PC-9 (cell line): Measurements from ENCODE around the gene ARHGEF39. TPM values are rescaled to one million over a fixed set of nuclear protein-coding genes. Genes with fewer than 3 reads are reported as not detected.

Experiments
- BruUV-seq: library from RNA; stranded (reverse); fragments of 400-500 nt; replicated peaks from 2 replicates; lab custom pipeline; 2021; lab: Mats Ljungman, UMichigan
- CTCF ChIA-PET: fragments of 300-600 bp; sonication (Branson Sonifier 250); formaldehyde crosslinking; loops from one replicate; lab custom pipeline; 2022; ENCODE audit warnings: antibody characterized with exemption; lab: Charles Lee
- POLR2A ChIA-PET: fragments of 300-600 bp; sonication (Branson Sonifier 250); formaldehyde crosslinking; loops from one replicate; lab custom pipeline; 2022; ENCODE audit warnings: antibody characterized with exemption; ENCODE audit not compliant: unreplicated experiment; lab: Charles Lee
- DNase-seq, 2 experiments: peaks; one replicate each; pipeline versions ENCODE4 v3.0.0 to v3.0.0-alpha.2; 2015 to 2022; ENCODE audit warnings: mixed read lengths in 1 of 2
- H2AFZ ChIP-seq: fragments of 200-600 bp; sonication (generic); 2 replicates; pipeline ENCODE4 v1.8.1; 2017; ENCODE audit warnings: antibody characterized with exemption
- H3F3A ChIP-seq: fragments of 200-600 bp; sonication (generic); 2 replicates; pipeline ENCODE4 v1.8.1; 2017; ENCODE audit warnings: antibody characterized with exemption, mild to moderate bottlenecking, low read depth; ENCODE audit not compliant: insufficient read depth
- H3K27ac ChIP-seq: fragments of 200-600 bp; sonication (generic); 2 replicates; pipeline ENCODE4 v1.6.1; 2016; ENCODE audit warnings: mixed run types
- H3K27me3 ChIP-seq: fragments of 200-600 bp; sonication (generic); 2 replicates; pipeline ENCODE4 v1.6.1; 2016; ENCODE audit warnings: low read depth, mixed run types; ENCODE audit not compliant: insufficient read depth
- H3K36me3 ChIP-seq: fragments of 200-600 bp; sonication (generic); 2 replicates; pipeline ENCODE4 v1.6.1; 2016; ENCODE audit warnings: low read depth, mixed run types
- H3K4me1 ChIP-seq: fragments of 200-600 bp; sonication (generic); replicated peaks from 2 replicates; pipeline ENCODE4 v1.6.1; 2016; ENCODE audit warnings: mixed run types; ENCODE audit not compliant: insufficient read depth
- H3K4me2 ChIP-seq: fragments of 200-600 bp; sonication (generic); 2 replicates; pipeline ENCODE4 v1.6.1; 2017; ENCODE audit warnings: mixed run types
- H3K4me3 ChIP-seq: fragments of 200-600 bp; sonication (generic); 2 replicates; pipeline ENCODE4 v1.6.1; 2016; ENCODE audit warnings: mixed run types
- H3K79me2 ChIP-seq: fragments of 200-600 bp; sonication (generic); 2 replicates; pipeline ENCODE4 v1.6.1; 2017; ENCODE audit warnings: low read depth, mixed run types
- H3K9me2 ChIP-seq: fragments of 200-600 bp; sonication (generic); 2 replicates; pipeline ENCODE4 v1.8.1; 2017; ENCODE audit warnings: mild to moderate bottlenecking; ENCODE audit not compliant: insufficient read depth
- H3K9me3 ChIP-seq: fragments of 200-600 bp; sonication (generic); 2 replicates; pipeline ENCODE4 v1.8.1; 2016; ENCODE audit warnings: low read depth; ENCODE audit not compliant: insufficient read depth
- H4K20me1 ChIP-seq: fragments of 200-600 bp; sonication (generic); 2 replicates; pipeline ENCODE4 v1.8.1; 2017; ENCODE audit not compliant: insufficient read depth
- CTCF ChIP-seq: fragments of 200-600 bp; sonication (generic); conservative IDR thresholded peaks from 2 replicates; pipeline ENCODE4 v1.6.1; 2017; ENCODE audit warnings: mixed run types, antibody characterized with exemption, mild to moderate bottlenecking, moderate library complexity
- EZH2 ChIP-seq: fragments of 200-600 bp; sonication (generic); IDR thresholded peaks from 2 replicates; pipeline ENCODE4 v1.8.0; 2017; ENCODE audit warnings: antibody characterized with exemption, low read depth
- intact Hi-C: fragments of 100-400 bp; cut with micrococcal nuclease; formaldehyde crosslinking; loops from one replicate; pipeline ENCODE4 v1.10.0; 2022; ENCODE audit not compliant: unreplicated experiment
- total RNA-seq: library from RNA; stranded (reverse); gene quantifications from 2 replicates; pipeline ENCODE4 v1.2.3, GENCODE V29; 2021

The ARHGEF39 gene
- total RNA-seq, 1 experiment from 2014 or later = 15.6 TPM

- H3K9me2 ChIP-seq = no peaks in the 10 kb centered on the region
- H3K36me3 ChIP-seq = no peaks in the 10 kb centered on the region
- H3K4me1 ChIP-seq = peaks cover 26% of the 10 kb centered on the region
- peak within 1 kb of the TSS; percentile 78 for H2AFZ ChIP-seq
- ChIA-PET POLR2A (interaction anchor here (0.5 to 1.9 kb wide), 4 partner anchors 10 to 1010 kb away, joined by 3 to 28 read pairs (median 6); partner anchors contain the start of genes CREB3 and TLN1), CTCF (interaction anchor here (0.5 to 0.6 kb wide), 3 partner anchors 32 to 953 kb away, joined by 4 to 6 read pairs (median 6); partner anchors contain the start of gene TPM2)
- no peaks in the 10 kb centered on the region for H4K20me1 ChIP-seq
- no peaks in the 10 kb centered on the region for H3K27me3 ChIP-seq
- peak within 1 kb of the TSS; percentile 72 for H3K4me3 ChIP-seq
- BruUV-seq = no TSS peak
- H3K4me2 ChIP-seq = peak within 1 kb of the TSS; percentile 80
- no peaks in the 10 kb centered on the region for H3K9me3 ChIP-seq
- no peaks in the 10 kb centered on the region for H3K79me2 ChIP-seq
- peaks cover 28% of the 10 kb centered on the region; the same call in 1 of the 2 replicates for H3F3A ChIP-seq
- peak within 1 kb of the TSS; percentile 94 for H3K27ac ChIP-seq
- TF ChIP-seq EZH2 (no peak), CTCF (no peak; the same call in 1 of the 2 replicates)
- peak; percentile 91 for DNase-seq
- intact Hi-C loops = loop anchor here (1.0 to 5.0 kb wide), 4 partner anchors 40 to 250 kb away; partner anchors contain the start of genes CREB3, HRCT1, SPAAR and TESK1
These were observed 7.4 kb downstream of the ARHGEF39 start, which contains the start of gene RMRP for GRCh38 chr9:35657546-35658136. RMRP (minus strand) TSS chr9:35658019.

- H3K36me3 ChIP-seq = no peaks in the 10 kb centered on the region
- H3K9me3 ChIP-seq = no peaks in the 10 kb centered on the region
- DNase-seq = peak in 1 of 2 experiments; percentile 35
- H3F3A ChIP-seq = peaks cover 32% of the 10 kb centered on the region; the same call in 1 of the 2 replicates
- H3K79me2 ChIP-seq = no peaks in the 10 kb centered on the region
- H3K27me3 ChIP-seq = no peaks in the 10 kb centered on the region
- peak overlapping the region; percentile 94 for H3K27ac ChIP-seq
- no peaks in the 10 kb centered on the region for H3K9me2 ChIP-seq
- ChIA-PET POLR2A (interaction anchor here (0.6 to 1.9 kb wide), 2 partner anchors 9 to 75 kb away, joined by 7 to 28 read pairs; partner anchors contain the start of genes CREB3 and TLN1), CTCF (interaction anchor here (0.5 to 0.6 kb wide), 4 partner anchors 32 to 953 kb away, joined by 3 to 6 read pairs (median 5); partner anchors contain the start of gene TPM2)
- H3K4me2 ChIP-seq = peak overlapping the region; percentile 80
- peaks cover 32% of the 10 kb centered on the region for H3K4me1 ChIP-seq
- intact Hi-C loops = loop anchor here (5.0 kb wide), 2 partner anchors 40 to 250 kb away; partner anchors contain the start of genes HRCT1 and SPAAR
- H3K4me3 ChIP-seq = peak overlapping the region; percentile 45; the same call in 1 of the 2 replicates
- no peak for TF ChIP-seq EZH2
- no peak for TF ChIP-seq CTCF
- no TSS peak for BruUV-seq
- H4K20me1 ChIP-seq = no peaks in the 10 kb centered on the region
- peak overlapping the region; percentile 78 for H2AFZ ChIP-seq
These were observed 8.0 kb downstream of the ARHGEF39 start for GRCh38 chr9:35656831-35657545.

- no peak overlapping the region for H3K4me3 ChIP-seq
- no peaks in the 10 kb centered on the region for H3K79me2 ChIP-seq
- H3K9me2 ChIP-seq = no peaks in the 10 kb centered on the region
- H2AFZ ChIP-seq = no peak overlapping the region
- DNase-seq = no peak
- no peaks in the 10 kb centered on the region for H3K36me3 ChIP-seq
- intact Hi-C loops = loop anchor here (5.0 kb wide), 2 partner anchors 41 to 251 kb away; partner anchors contain the start of genes HRCT1 and SPAAR
- ChIA-PET POLR2A (interaction anchor here (1.9 kb wide), 1 partner anchor 76 kb away, joined by 28 read pairs; the partner anchor contains the start of genes CREB3 and TLN1), CTCF (interaction anchor here (0.6 kb wide), 1 partner anchor 307 kb away, joined by 3 read pairs; no protein-coding TSS in a partner anchor)
- H3F3A ChIP-seq = peaks cover 32% of the 10 kb centered on the region; the same call in 1 of the 2 replicates
- no peak overlapping the region for H3K4me2 ChIP-seq
- H4K20me1 ChIP-seq = no peaks in the 10 kb centered on the region
- H3K9me3 ChIP-seq = no peaks in the 10 kb centered on the region
- TF ChIP-seq EZH2 (no peak), CTCF (no peak)
- H3K27me3 ChIP-seq = no peaks in the 10 kb centered on the region
- no TSS peak for BruUV-seq
- peaks cover 39% of the 10 kb centered on the region for H3K4me1 ChIP-seq
- no peak overlapping the region for H3K27ac ChIP-seq
These were observed 8.6 kb downstream of the ARHGEF39 start for GRCh38 chr9:35656348-35656747.
